AG04449 (cell line): ENCODE results near the gene ISYNA1.

Experiments used
- CTCF ChIA-PET: fragments of 350-600 bp; formaldehyde crosslinking; extraction: SDS; loops from one replicate; lab custom pipeline; 2021; ENCODE audit warnings: antibody characterized with exemption; lab: Yijun Ruan, JAX
- POLR2A ChIA-PET: fragments of 400-600, 350-600 bp; formaldehyde crosslinking; extraction: SDS; loops from one replicate; lab custom pipeline; 2020; ENCODE audit warnings: antibody characterized with exemption, inconsistent platforms; lab: Yijun Ruan, JAX
- DNase-seq: peaks from one replicate; pipeline ENCODE4 v3.0.0-alpha.2; 2010; ENCODE audit warnings: low read depth, low spot score
- H3K4me3 ChIP-seq: 2 replicates; pipeline ENCODE4 v1.5.1; 2011; ENCODE audit warnings: low read depth, mild to moderate bottlenecking, control low read depth, low read length
- CTCF ChIP-seq: IDR thresholded peaks from one replicate; pipeline ENCODE4 v1.5.1; 2011; ENCODE audit warnings: mild to moderate bottlenecking, moderate library complexity, low read length, control low read depth, inconsistent platforms; ENCODE audit not compliant: insufficient read depth; ENCODE audit errors: missing control alignments

ISYNA1 gene

GRCh38 chr19:18465214-18465963 is 27.5 kb upstream of the ISYNA1 start:
- POLR2A ChIA-PET, result no interaction called here
- no peak for TF ChIP-seq CTCF
- no peak overlapping the region for H3K4me3 ChIP-seq
- no peak for DNase-seq
- CTCF ChIA-PET, result interaction anchor here (0.8 to 7.3 kb wide), 16 partner anchors 8 to 381 kb away, joined by 3 to 42 read pairs (median 4); partner anchors contain the start of genes ELL, REX1BD and SSBP4

GRCh38 chr19:18464646-18465045 is 26.7 kb upstream of the ISYNA1 start:
- ChIA-PET CTCF (interaction anchor here (0.8 to 7.3 kb wide), 15 partner anchors 9 to 382 kb away, joined by 3 to 42 read pairs (median 4); partner anchors contain the start of genes ELL, REX1BD and SSBP4), POLR2A (no interaction called here)

DNA sequence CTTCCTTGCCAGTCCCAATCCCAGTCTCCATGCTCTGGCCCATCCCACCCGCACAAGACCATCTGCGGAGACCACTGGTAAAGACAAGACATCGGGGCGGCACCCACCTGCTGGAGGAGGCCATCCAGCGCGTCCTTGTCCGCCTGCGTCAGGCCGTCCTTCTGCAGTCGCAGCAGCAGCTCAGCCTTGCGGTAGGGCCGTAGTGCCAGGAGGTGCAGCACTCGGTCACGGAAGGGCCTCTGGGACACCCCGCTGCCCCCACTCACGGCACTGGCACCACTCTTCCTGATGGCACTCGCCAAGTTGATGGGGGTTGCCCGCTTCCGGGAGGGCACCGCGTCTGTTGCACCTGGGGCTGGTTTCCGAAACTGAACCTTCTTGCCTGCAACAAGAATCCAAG is 23.5 kb upstream of the ISYNA1 start:
- DNase-seq, result no peak
- TF ChIP-seq CTCF, result no peak
- POLR2A ChIA-PET, result interaction anchor here (1.0 kb wide), 1 partner anchor 15 kb away, joined by 3 read pairs; no protein-coding TSS in a partner anchor
- CTCF ChIA-PET, result interaction anchor here (0.8 to 7.3 kb wide), 25 partner anchors 12 to 386 kb away, joined by 3 to 131 read pairs (median 6); partner anchors contain the start of genes ELL, FKBP8 and REX1BD
- no peak overlapping the region for H3K4me3 ChIP-seq

More at GRCh38 chr19:18464646-18465045, 26.7 kb upstream of the ISYNA1 start:
- H3K4me3 ChIP-seq, result no peak overlapping the region
- TF ChIP-seq CTCF, result no peak
- peak; percentile 65 for DNase-seq

- no peak for TF ChIP-seq CTCF
- no peak for DNase-seq
- ChIA-PET POLR2A (no interaction called here), CTCF (interaction anchor here (1.0 to 7.3 kb wide), 19 partner anchors 12 to 387 kb away, joined by 3 to 131 read pairs (median 7); partner anchors contain the start of genes ELL, FKBP8 and REX1BD)
- H3K4me3 ChIP-seq, result no peak overlapping the region
Observed at GRCh38 chr19:18460900-18461299, 23.0 kb upstream of the ISYNA1 start.

GRCh38 chr19:18457483-18458331 is 19.8 kb upstream of the ISYNA1 start:
- ChIA-PET POLR2A (no interaction called here), CTCF (interaction anchor here (0.6 to 7.0 kb wide), 7 partner anchors 8 to 390 kb away, joined by 3 to 131 read pairs (median 3); no protein-coding TSS in a partner anchor)
- no peak for DNase-seq
- H3K4me3 ChIP-seq, result no peak overlapping the region
- TF ChIP-seq CTCF, result no peak
